ENCODE measurements around the gene SYNE1. TPM values are rescaled to one million over a fixed set of nuclear protein-coding genes. Genes with fewer than 3 reads are reported as not detected.

The SYNE1 gene
- total and polyA plus RNA-seq, 2 of the 8 experiments (the other 6 are each of a cell fraction or from before 2014, with no cell fraction given), result 2.8 to 5.5 TPM

- H2BK20ac ChIP-seq (ENCODE audit: low read length), result no peak overlapping the region
- no peaks in the 10 kb centered on the region for H3K9me3 ChIP-seq (ENCODE audit: insufficient read depth in 2 of 2, low read depth in 1 of 2, low read length in 1 of 2)
- no peak overlapping the region for H3K4me3 ChIP-seq (ENCODE audit: extremely low read depth in 1 of 4, insufficient read depth in 2 of 4, low read depth in 3 of 4, low read length in 4 of 4)
- H3K56ac ChIP-seq (replicated peaks; ENCODE audit: insufficient read length, low read depth, low read length), result no peak overlapping the region
- no peaks in the 10 kb centered on the region for H3K4me1 ChIP-seq (replicated peaks in 1 of 4; ENCODE audit: control insufficient read depth in 3 of 4, insufficient read depth in 4 of 4, low read length in 3 of 4)
- H3K79me2 ChIP-seq (ENCODE audit: control insufficient read depth in 1 of 2, insufficient read depth in 2 of 2, low read length in 2 of 2), result no peaks in the 10 kb centered on the region
- H2BK15ac ChIP-seq (ENCODE audit: low read length), result no peak overlapping the region
- no peak overlapping the region for H2BK120ac ChIP-seq (replicated peaks; ENCODE audit: low read depth, low read length)
- DNase-seq (ENCODE audit: low read depth in 1 of 2, low spot score in 2 of 2), result no peak
- no peak overlapping the region for H3K18ac ChIP-seq (ENCODE audit: extremely low read depth, low read length)
- H3K79me1 ChIP-seq (ENCODE audit: low read depth, low read length), result no peaks in the 10 kb centered on the region
- no peak overlapping the region for H3K14ac ChIP-seq (ENCODE audit: insufficient read length)
- no peak overlapping the region for H4K5ac ChIP-seq (ENCODE audit: insufficient read length, low read depth, low read length)
- no peak overlapping the region for H3K9ac ChIP-seq (replicated peaks in 1 of 4; ENCODE audit: extremely low read depth in 1 of 4, low read depth in 3 of 4, low read length in 3 of 4)
- no peak overlapping the region for H2AFZ ChIP-seq (ENCODE audit: low read length)
- H4K20me1 ChIP-seq (replicated peaks in 1 of 2; ENCODE audit: control insufficient read depth in 1 of 2, insufficient read depth in 2 of 2, low read length in 2 of 2), result no peaks in the 10 kb centered on the region
- H3K27me3 ChIP-seq (replicated peaks in 1 of 4; ENCODE audit: control insufficient read depth in 3 of 4, extremely low read depth in 1 of 4, insufficient read depth in 3 of 4, low read length in 3 of 4), result no peaks in the 10 kb centered on the region
- ChIA-PET POLR2A (ENCODE audit: partially characterized antibody) (no interaction called here), CTCF (ENCODE audit: partially characterized antibody) (interaction anchor here (1.1 kb wide), 1 partner anchor 419 kb away, joined by 3 read pairs; no protein-coding TSS in a partner anchor)
- H3K4ac ChIP-seq (replicated peaks; ENCODE audit: insufficient read length, low read depth, low read length), result no peak overlapping the region
- no peak overlapping the region for H3K27ac ChIP-seq (ENCODE audit: low read depth, low read length)
- H2BK5ac ChIP-seq (ENCODE audit: low read depth, low read length), result no peak overlapping the region
- H3K23ac ChIP-seq (ENCODE audit: insufficient read length), result no peak overlapping the region
- H4K91ac ChIP-seq (replicated peaks; ENCODE audit: insufficient read length, low read length), result no peak overlapping the region
- H2AK5ac ChIP-seq (ENCODE audit: low read depth, low read length), result no peak overlapping the region
- no peaks in the 10 kb centered on the region for H3K23me2 ChIP-seq (ENCODE audit: low read depth, low read length)
- no peak overlapping the region for H3K4me2 ChIP-seq (ENCODE audit: insufficient read depth in 1 of 2, low read depth in 2 of 2, low read length in 2 of 2)
- H2BK12ac ChIP-seq (ENCODE audit: low read depth, low read length), result no peak overlapping the region
- H3K36me3 ChIP-seq (ENCODE audit: control insufficient read depth in 2 of 4, insufficient read depth in 4 of 4, low read length in 3 of 4), result no peaks in the 10 kb centered on the region
- no peak overlapping the region for H4K8ac ChIP-seq (ENCODE audit: extremely low read depth, insufficient read depth, low read length)
- FAIRE-seq, result no peak
- TF ChIP-seq POLR2AphosphoS5 (IDR thresholded peaks at IDR 0.05; ENCODE audit: low read depth, low read length), result no peak
- TF ChIP-seq CTBP2 (IDR thresholded peaks at IDR 0.05; ENCODE audit: borderline replicate concordance, insufficient read depth, insufficient read length, low read length), result no peak
- no peak for TF ChIP-seq CTCF (IDR thresholded peaks at IDR 0.05; ENCODE audit: control extremely low read depth in 1 of 3, insufficient read depth in 1 of 3, low read depth in 1 of 3, low read length in 3 of 3)
- TF ChIP-seq HDAC2 (IDR thresholded peaks at IDR 0.05; ENCODE audit: borderline replicate concordance in 1 of 2, low read depth in 2 of 2, low read length in 2 of 2), result no peak
- TF ChIP-seq JUN (IDR thresholded peaks at IDR 0.05; ENCODE audit: low read depth, low read length), result no peak
- TF ChIP-seq GTF2F1 (IDR thresholded peaks at IDR 0.05; ENCODE audit: borderline replicate concordance, low read depth, low read length), result no peak
- TF ChIP-seq ATF2 (IDR thresholded peaks at IDR 0.05; ENCODE audit: low read length), result no peak
- TF ChIP-seq TAF1 (IDR thresholded peaks at IDR 0.05; ENCODE audit: low read depth, low read length), result no peak
- TF ChIP-seq CHD2 (IDR thresholded peaks at IDR 0.05; ENCODE audit: low read length), result no peak
- TF ChIP-seq YY1 (IDR thresholded peaks at IDR 0.05; ENCODE audit: low read depth, low read length), result no peak
- no peak for TF ChIP-seq EP300 (IDR thresholded peaks at IDR 0.05; ENCODE audit: borderline replicate concordance in 1 of 2, low read depth in 2 of 2, low read length in 2 of 2)
Measured at GRCh38 chr6:152529369-152529768, 107.8 kb downstream of the SYNE1 start.

All from H1 (cell line).